GM21576 (cell line): Measurements from ENCODE around the gene KCNK5.

ENCODE experiments used
- ATAC-seq: cut with Tn5 transposase; IDR thresholded peaks from one replicate; pipeline ENCODE4 v1.9.1; 2021; ENCODE audit warnings: mild to moderate bottlenecking, moderate library complexity; ENCODE audit not compliant: unreplicated experiment

Gene KCNK5

GRCh38 chr6:39240155-39240757 lies 11.0 kb upstream of the KCNK5 start:
- no peak for ATAC-seq

GRCh38 chr6:39239527-39240154 lies 10.4 kb upstream of the KCNK5 start:
- no peak for ATAC-seq

DNA sequence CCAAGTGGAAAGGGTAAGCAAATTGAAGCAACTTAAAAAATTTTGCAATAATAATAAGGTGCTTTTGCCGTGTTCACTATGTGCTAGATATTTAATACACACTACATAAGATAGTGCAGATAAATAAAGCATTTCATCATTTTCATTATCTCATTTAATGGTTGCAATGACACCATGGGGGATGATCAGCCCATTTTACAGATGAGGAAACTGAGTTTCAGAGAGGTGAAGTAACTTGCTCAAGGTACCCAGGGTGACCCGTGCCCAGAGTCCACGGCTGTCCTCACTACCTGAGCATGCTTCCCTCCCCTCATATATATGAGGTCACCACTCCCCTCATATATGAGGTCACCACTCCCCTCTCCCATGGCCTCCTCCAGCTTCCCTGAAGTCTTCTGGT lies 7.5 kb upstream of the KCNK5 start:
- ATAC-seq: no peak

- ATAC-seq: no peak
Measured at GRCh38 chr6:39233333-39233732, 4.1 kb upstream of the KCNK5 start.

DNA sequence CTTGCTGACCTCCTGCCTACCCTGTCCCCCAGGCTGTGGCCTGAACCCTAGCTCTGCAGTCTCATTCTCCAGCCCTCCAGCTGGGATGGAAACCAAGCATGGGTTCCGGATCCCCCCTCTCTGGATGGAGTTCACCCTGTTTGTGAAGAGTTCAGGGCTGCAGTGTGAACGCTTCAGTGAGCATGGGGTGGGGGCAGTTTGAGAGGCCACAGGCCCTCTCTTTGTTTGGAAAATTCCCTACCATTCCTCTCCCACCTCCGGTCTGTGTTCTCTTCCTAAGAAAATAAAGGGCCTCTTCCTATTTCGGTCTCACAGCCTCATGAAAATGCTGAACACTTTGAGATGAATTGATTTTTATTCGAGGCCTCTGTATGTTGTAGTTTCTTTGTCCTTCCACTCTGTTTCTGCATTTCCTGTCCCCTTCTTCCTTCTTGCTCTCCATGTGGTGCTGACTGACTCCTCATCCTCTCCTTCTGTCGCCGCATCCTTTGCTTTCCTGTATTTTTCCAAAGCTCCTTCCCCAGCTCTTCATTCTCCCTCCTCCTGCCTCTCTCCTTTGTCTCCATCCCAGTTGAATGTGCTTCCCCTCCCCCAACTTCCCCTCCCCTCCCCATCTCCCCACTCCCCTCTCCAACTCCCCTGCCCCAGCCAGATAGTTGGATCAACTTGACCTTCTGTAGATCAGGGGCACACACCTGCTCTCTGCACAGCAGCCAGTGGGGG lies 2.4 kb upstream of the KCNK5 start:
- ATAC-seq: no peak

DNA sequence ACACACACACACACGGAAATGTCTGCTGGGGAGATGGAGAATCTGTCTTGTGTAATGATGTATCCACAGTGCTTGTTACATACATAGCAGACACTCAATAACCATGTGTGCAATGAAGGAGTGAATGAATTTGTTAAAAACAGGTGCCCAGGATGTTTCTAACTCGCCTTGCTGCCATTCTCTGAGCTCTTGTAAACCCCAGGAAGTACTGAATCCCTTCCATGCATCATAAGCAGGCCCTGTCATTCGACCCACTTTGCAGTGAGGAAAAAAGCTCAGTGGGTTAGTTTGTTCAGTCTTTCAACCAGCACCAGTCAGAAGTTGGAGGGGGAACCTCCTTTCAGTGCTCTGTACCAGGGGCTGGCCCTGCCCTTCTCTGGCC lies 1.4 kb upstream of the KCNK5 start:
- no peak for ATAC-seq

GRCh38 chr6:39228111-39228971 lies 934 bp downstream of the KCNK5 start:
- no peak for ATAC-seq

DNA sequence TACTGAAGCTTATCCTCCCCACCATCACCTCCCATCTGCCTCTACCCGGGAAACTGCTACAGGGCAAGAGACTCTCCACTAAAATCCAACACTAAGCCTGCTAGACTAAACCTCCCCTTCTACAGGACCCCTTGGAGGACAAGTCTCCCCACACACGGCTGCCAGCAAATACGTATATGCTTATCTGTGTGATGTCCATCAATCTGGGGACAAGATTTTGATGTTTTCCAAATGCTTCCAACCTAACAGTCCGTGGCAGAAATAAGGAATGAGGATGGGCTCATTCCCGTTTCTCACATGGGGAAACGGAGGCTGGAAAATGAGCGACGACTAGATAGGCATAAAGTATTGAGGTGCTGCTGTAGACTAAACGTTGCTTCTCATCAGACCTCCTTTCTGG lies 1.8 kb downstream of the KCNK5 start:
- ATAC-seq: no peak

- ATAC-seq: no peak
Measured at GRCh38 chr6:39226639-39227329, 2.5 kb downstream of the KCNK5 start.

GRCh38 chr6:39225946-39226437 lies 3.3 kb downstream of the KCNK5 start:
- ATAC-seq: no peak

DNA sequence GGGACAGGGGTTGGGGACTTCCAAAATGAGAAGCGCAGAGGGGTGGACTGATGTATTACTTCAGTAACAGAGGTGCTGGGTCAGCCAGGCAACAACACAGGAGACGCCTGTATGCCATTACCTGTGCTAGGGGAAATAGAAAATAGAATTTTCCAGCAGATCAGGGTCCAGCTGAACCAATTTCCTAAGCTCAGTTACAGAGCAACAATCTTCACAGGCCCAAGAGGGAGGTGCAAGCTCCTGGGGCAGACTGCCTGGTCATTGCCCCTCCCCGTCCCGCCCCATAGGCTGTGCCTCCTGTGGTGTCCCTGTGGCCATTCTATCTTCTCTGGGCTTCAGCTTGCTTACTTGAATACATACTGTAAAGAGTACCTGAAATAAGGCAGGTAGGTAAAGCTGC lies 3.7 kb downstream of the KCNK5 start:
- ATAC-seq: no peak

GRCh38 chr6:39224523-39225182 lies 4.6 kb downstream of the KCNK5 start:
- no peak for ATAC-seq

GRCh38 chr6:39224011-39224410 lies 5.3 kb downstream of the KCNK5 start:
- ATAC-seq: no peak

DNA sequence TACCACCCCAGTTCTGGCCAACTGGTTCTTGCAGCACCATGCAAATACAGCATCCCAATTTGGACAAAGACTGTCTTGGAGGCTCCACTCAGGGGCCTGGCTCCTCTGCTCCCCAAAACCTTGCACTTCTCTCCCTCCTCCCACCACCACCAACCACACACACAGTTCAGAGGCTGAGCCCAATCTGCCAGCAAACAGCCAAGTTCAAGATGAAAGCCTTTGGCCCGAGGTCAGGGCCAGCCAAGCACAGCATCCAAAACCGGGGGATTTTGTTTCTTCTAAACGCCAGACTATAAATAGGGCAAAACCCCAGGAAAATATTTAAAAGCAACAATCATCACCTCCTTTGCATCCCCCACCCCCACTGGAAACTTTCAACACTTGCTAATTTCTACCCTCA lies 5.7 kb downstream of the KCNK5 start:
- no peak for ATAC-seq

DNA sequence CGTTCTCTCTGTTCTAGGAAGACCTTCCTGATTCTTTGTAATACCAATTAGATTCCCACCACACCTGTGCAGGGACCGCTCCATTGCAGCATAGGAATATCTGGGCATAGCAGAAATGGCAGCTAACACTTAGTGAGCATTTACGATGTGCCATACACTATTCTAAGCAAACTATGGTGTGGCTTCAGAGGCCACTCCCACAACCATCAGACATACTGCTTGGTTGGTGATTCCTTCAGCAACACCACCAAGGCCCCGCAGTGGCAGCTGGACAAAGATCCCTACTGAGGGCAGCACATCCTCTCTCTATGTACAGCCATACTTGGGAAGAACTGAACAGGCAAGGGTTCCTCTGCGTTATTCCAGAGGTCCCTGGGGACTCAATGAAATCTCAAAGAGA lies 6.2 kb downstream of the KCNK5 start:
- ATAC-seq: no peak

DNA sequence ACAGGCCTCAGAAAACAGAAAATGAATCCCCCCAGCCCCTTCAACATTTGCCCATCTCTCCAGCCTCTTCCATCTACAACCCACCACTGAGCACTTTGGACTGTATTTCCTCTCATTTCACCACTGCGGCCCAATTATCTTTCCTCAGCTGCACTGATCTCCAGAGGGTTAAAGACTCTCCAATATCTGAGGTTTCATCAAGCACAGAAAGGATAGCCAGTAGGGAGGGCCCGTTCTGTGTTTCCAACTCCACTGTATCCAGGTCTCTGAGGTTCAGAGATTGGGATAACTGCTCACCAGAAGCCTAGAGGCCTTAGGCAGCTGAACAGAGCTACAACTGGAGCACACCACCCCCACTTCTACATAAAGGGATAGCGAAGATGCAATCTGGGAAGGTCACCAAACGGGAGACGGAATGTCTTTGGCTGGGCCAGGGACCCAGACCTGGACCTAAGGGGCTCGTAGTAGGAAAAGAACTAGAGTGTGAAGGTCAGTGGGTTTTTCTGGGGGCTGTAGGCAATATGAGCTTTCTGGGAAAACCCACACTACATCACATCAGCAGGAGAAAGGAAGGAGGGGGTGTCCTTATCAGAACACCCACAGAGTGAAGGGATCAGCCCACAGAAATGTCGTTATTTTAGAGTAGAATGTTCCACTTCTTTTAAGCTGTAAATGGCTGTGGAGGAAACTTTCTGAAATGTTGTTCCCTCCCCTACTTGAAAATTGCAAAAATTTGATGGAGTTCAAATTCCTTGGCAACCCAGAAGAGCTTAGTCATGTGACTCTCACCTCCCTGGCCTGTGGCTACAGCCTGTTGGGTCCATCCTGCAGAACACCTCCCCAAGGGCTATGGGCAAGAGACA lies 7.3 kb downstream of the KCNK5 start:
- ATAC-seq: no peak

GRCh38 chr6:39221115-39221514 lies 8.2 kb downstream of the KCNK5 start:
- ATAC-seq: no peak

GRCh38 chr6:39218868-39219567 lies 10.3 kb downstream of the KCNK5 start:
- no peak for ATAC-seq
